Uterus (tissue), 2 donors: ENCODE data around the gene LFNG.

ENCODE experiments used
- CTCF ChIP-seq, 4 experiments: fragments of 200-600 bp in 2 of 4; fragments of 450-650 bp in 2 of 4; sonication (generic) in 2 of 4; IDR thresholded peaks; one replicate each; pipeline ENCODE4 v1.5.1; 2016 to 2019; ENCODE audit warnings: antibody characterized with exemption in 4 of 4, mild to moderate bottlenecking in 2 of 4, moderate library complexity in 1 of 4
- POLR2A ChIP-seq, 2 donors: fragments of 450-650 bp; IDR thresholded peaks; one replicate each; pipeline ENCODE4 v1.6.1; 2016; ENCODE audit warnings: antibody characterized with exemption in 2 of 2, mild to moderate bottlenecking in 1 of 2, moderate library complexity in 1 of 2

- TF ChIP-seq CTCF (IDR thresholded peaks at IDR 0.05) (no peak), POLR2A (IDR thresholded peaks at IDR 0.05) (no peak)
These were observed 1.8 kb downstream of the LFNG start for GRCh38 chr7:2521341-2521745.
